ENCODE measurements around the gene FIZ1. TPM values are rescaled to one million over a fixed set of nuclear protein-coding genes. Genes with fewer than 3 reads are reported as not detected.

The FIZ1 gene
- polyA plus RNA-seq, 1 donor from 2014 or later: 7.4 TPM

DNA sequence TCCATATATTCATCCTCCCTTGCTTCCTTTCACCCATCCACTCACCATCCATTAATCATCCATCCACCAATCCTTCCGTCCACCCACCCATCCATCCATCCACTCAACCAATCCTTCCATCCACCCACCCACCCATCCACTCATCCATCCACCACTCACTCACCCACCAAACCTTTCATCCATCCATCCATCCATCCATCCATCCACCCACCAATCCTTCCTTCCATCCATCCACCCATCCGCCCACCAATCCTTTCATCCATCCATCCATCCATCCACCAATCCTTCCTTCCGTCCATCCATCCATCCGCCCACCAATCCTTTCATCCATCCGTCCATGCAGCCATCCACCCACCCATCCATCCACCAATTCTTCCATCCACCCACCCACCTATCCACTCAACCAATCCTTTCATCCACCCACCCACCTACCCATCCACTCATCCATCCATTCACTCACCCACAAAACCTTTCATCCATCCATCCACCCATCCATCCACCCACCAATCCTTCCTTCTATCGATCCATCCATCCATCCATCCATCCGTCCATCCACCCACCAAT lies 56.9 kb downstream of the FIZ1 start:
- Histone ChIP-seq H3K27ac (ENCODE audit: low read length) (no peak overlapping the region), H3K27me3 (ENCODE audit: insufficient read depth, low read depth, low read length) (no peaks in the 10 kb centered on the region), H4K20me1 (ENCODE audit: insufficient read depth) (no peaks in the 10 kb centered on the region), H3K9ac (ENCODE audit: low read length) (no peak overlapping the region), H3K9me2 (ENCODE audit: insufficient read depth, low read length) (no peaks in the 10 kb centered on the region), H3F3A (ENCODE audit: insufficient read depth, low read length, poor library complexity, severe bottlenecking) (no peaks in the 10 kb centered on the region), H3K36me3 (ENCODE audit: insufficient read depth, low read length) (no peaks in the 10 kb centered on the region), H3K9me3 (ENCODE audit: low read length) (no peaks in the 10 kb centered on the region), H2AFZ (ENCODE audit: low read depth, low read length) (no peak overlapping the region), H3K4me2 (ENCODE audit: low read length) (no peak overlapping the region), H3K79me2 (replicated peaks; ENCODE audit: insufficient read depth, low read length) (no peaks in the 10 kb centered on the region), H3K4me3 (ENCODE audit: low read length) (no peak overlapping the region)
- TF ChIP-seq EZH2 (IDR thresholded peaks at IDR 0.05; ENCODE audit: borderline replicate concordance, insufficient read depth, low read length, poor library complexity, severe bottlenecking): no peak
- TF ChIP-seq MXI1 (conservative IDR thresholded peaks at IDR 0.05; ENCODE audit: poor library complexity, severe bottlenecking): no peak
- TF ChIP-seq POLR2AphosphoS5 (IDR thresholded peaks at IDR 0.05): no peak
- no peak for TF ChIP-seq TAF1 (IDR thresholded peaks at IDR 0.05; ENCODE audit: low read depth)
- TF ChIP-seq, protein P1, sequence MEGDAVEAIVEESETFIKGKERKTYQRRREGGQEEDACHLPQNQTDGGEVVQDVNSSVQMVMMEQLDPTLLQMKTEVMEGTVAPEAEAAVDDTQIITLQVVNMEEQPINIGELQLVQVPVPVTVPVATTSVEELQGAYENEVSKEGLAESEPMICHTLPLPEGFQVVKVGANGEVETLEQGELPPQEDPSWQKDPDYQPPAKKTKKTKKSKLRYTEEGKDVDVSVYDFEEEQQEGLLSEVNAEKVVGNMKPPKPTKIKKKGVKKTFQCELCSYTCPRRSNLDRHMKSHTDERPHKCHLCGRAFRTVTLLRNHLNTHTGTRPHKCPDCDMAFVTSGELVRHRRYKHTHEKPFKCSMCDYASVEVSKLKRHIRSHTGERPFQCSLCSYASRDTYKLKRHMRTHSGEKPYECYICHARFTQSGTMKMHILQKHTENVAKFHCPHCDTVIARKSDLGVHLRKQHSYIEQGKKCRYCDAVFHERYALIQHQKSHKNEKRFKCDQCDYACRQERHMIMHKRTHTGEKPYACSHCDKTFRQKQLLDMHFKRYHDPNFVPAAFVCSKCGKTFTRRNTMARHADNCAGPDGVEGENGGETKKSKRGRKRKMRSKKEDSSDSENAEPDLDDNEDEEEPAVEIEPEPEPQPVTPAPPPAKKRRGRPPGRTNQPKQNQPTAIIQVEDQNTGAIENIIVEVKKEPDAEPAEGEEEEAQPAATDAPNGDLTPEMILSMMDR (IDR thresholded peaks at IDR 0.05; ENCODE audit: poor library complexity, severe bottlenecking): no peak
- TF ChIP-seq REST (IDR thresholded peaks at IDR 0.05; ENCODE audit: borderline replicate concordance): no peak
- no peak for TF ChIP-seq RAD21 (conservative IDR thresholded peaks at IDR 0.05)
- no peak for TF ChIP-seq SMC3 (conservative IDR thresholded peaks at IDR 0.05; ENCODE audit: poor library complexity)
- TF ChIP-seq EP300 (conservative IDR thresholded peaks at IDR 0.05; ENCODE audit: poor library complexity, severe bottlenecking): no peak

Other genes starting within 250 kb of the FIZ1 start
- gene COX6B2, start 244.8 kb downstream of the FIZ1 start, polyA plus RNA-seq: 0.17 TPM in 1 of 2 replicates, not detected in the other
- gene GARIN5B, start 236.3 kb downstream of the FIZ1 start, polyA plus RNA-seq: not detected in 2 replicates
- 0.62 and 1.7 TPM in 2 replicates for gene IL11, start 229.1 kb downstream of the FIZ1 start, polyA plus RNA-seq
- not detected in 2 replicates for gene TMEM190, start 222.7 kb downstream of the FIZ1 start, polyA plus RNA-seq
- gene TMEM238, start 215.2 kb downstream of the FIZ1 start, polyA plus RNA-seq: not detected in 2 replicates
- 135 and 195 TPM in 2 replicates for gene RPL28, start 213.6 kb downstream of the FIZ1 start, polyA plus RNA-seq
- 119 and 188 TPM in 2 replicates for gene UBE2S, start 191.7 kb downstream of the FIZ1 start, polyA plus RNA-seq
- 4.5 and 7.1 TPM in 2 replicates for gene SHISA7, start 156.2 kb downstream of the FIZ1 start, polyA plus RNA-seq
- gene ISOC2, start 137.9 kb downstream of the FIZ1 start, polyA plus RNA-seq: 47.7 and 48.1 TPM in 2 replicates
- 0.19 and 3.0 TPM in 2 replicates for gene C19orf85, start 134.8 kb downstream of the FIZ1 start, polyA plus RNA-seq
- gene ZNF628, start 122.9 kb downstream of the FIZ1 start, polyA plus RNA-seq: 0.37 and 0.68 TPM in 2 replicates
- gene NAT14, start 114.3 kb downstream of the FIZ1 start, polyA plus RNA-seq: 129 and 145 TPM in 2 replicates
- gene SSC5D, start 111.1 kb downstream of the FIZ1 start, polyA plus RNA-seq: 0.45 and 1.4 TPM in 2 replicates
- not detected in 2 replicates for gene SBK2, start 62.4 kb downstream of the FIZ1 start, polyA plus RNA-seq
- gene SBK3, start 54.0 kb downstream of the FIZ1 start, polyA plus RNA-seq: not detected in 2 replicates
- gene ZNF579, start 18.7 kb downstream of the FIZ1 start, polyA plus RNA-seq: 7.4 and 10.8 TPM in 2 replicates
- 3.2 and 3.9 TPM in 2 replicates for gene ZNF524, start 771 bp upstream of the FIZ1 start, polyA plus RNA-seq
- 1.7 and 2.1 TPM in 2 replicates for gene ZNF865, start 6.1 kb upstream of the FIZ1 start, polyA plus RNA-seq
- 10.3 and 10.7 TPM in 2 replicates for gene ZNF784, start 25.0 kb upstream of the FIZ1 start, polyA plus RNA-seq
- gene ZNF580, start 41.5 kb upstream of the FIZ1 start, polyA plus RNA-seq: 11.7 and 17.3 TPM in 2 replicates
- 14.8 and 15.3 TPM in 2 replicates for gene ZNF581, start 44.1 kb upstream of the FIZ1 start, polyA plus RNA-seq
- 33.8 and 40.7 TPM in 2 replicates for gene CCDC106, start 48.7 kb upstream of the FIZ1 start, polyA plus RNA-seq
- gene U2AF2, start 55.5 kb upstream of the FIZ1 start, polyA plus RNA-seq: 129 and 158 TPM in 2 replicates
- gene EPN1, start 75.7 kb upstream of the FIZ1 start, polyA plus RNA-seq: 21.0 and 23.6 TPM in 2 replicates
- not detected in 2 replicates for gene NLRP9, start 138.9 kb upstream of the FIZ1 start, polyA plus RNA-seq
- gene RFPL4A, start 159.6 kb upstream of the FIZ1 start, polyA plus RNA-seq: not detected in 2 replicates
- gene RFPL4AL1, start 169.6 kb upstream of the FIZ1 start, polyA plus RNA-seq: not detected in 2 replicates
- not detected in 2 replicates for gene NLRP11, start 232.5 kb upstream of the FIZ1 start, polyA plus RNA-seq
- gene NLRP4, start 237.0 kb upstream of the FIZ1 start, polyA plus RNA-seq: not detected in 2 replicates